T-helper 2 cell treated with Interferon-gamma antibody and Interleukin-4, amounts not matched to agents 5 μg/mL and 100 μg/mL, for 36 hours (primary cell): ENCODE data around the gene SLC25A47.

Experiments used
- DNase-seq: peaks from one replicate; pipeline ENCODE4 v3.0.0; 2021; ENCODE audit warnings: low spot score
- H3K27ac Mint-ChIP-seq: one replicate; pipeline ENCODE4 v1.8.0; 2021; ENCODE audit warnings: mild to moderate bottlenecking, mixed read lengths
- H3K27me3 Mint-ChIP-seq: one replicate; pipeline ENCODE4 v1.8.0; 2021; ENCODE audit warnings: low read depth, mixed read lengths
- H3K36me3 Mint-ChIP-seq: one replicate; pipeline ENCODE4 v1.8.0; 2021; ENCODE audit warnings: low read depth, mixed read lengths
- H3K4me1 Mint-ChIP-seq: one replicate; pipeline ENCODE4 v1.8.0; 2021; ENCODE audit warnings: low read depth, mixed read lengths
- H3K4me3 Mint-ChIP-seq: one replicate; pipeline ENCODE4 v1.8.0; 2022; ENCODE audit warnings: mild to moderate bottlenecking, moderate library complexity, mixed read lengths
- H3K9me3 Mint-ChIP-seq: one replicate; pipeline ENCODE4 v1.8.0; 2021; ENCODE audit warnings: mixed read lengths

Gene SLC25A47

DNA sequence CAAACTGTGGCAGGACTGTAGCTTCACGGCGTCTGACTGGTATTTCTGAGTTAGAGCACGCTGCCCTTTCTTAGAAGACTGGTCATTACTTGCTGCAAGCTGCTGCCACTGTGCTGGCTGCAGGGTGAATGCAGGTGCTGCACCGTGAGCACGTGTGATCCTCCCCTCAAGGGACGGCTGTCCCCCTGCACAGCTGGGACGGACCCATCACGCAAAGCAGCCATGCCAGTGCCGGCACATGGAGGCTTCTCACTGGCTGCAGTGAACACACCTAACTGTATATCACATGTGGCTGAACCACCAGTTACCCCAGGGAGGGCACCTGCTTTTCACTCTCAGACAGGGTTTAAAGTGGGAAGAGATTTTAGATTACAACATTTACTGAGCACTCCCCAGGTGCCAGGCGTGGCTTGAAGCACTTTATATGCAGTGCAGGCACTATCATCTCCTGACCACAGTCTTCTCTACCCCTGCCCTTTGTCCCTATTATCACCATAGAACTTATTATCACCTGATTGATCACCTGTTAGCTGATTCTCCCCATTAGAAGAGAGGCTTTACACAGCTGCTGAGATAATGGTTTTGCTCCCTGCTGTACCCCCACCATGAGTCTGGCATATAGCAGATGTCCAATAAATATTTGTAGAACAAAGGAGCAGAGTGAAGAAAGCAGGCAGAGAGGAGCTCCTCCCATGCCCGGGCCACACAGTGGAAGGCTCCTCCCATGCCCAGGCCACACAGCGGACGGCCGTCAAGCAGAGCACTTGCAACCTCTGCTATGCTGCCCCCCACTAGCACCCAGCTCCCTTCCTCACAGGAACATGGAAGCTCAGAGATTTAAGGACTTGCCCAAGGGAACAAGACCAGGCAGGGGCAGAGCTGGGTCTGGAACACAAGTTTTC is 25.9 kb downstream of the SLC25A47 start:
- Mint-ChIP-seq H3K4me1 (no peaks in the 10 kb centered on the region), H3K27ac (no peak overlapping the region), H3K27me3 (no peaks in the 10 kb centered on the region), H3K36me3 (peaks cover 53% of the 10 kb centered on the region), H3K9me3 (no peaks in the 10 kb centered on the region), H3K4me3 (no peak overlapping the region)
- no peak for DNase-seq

DNA sequence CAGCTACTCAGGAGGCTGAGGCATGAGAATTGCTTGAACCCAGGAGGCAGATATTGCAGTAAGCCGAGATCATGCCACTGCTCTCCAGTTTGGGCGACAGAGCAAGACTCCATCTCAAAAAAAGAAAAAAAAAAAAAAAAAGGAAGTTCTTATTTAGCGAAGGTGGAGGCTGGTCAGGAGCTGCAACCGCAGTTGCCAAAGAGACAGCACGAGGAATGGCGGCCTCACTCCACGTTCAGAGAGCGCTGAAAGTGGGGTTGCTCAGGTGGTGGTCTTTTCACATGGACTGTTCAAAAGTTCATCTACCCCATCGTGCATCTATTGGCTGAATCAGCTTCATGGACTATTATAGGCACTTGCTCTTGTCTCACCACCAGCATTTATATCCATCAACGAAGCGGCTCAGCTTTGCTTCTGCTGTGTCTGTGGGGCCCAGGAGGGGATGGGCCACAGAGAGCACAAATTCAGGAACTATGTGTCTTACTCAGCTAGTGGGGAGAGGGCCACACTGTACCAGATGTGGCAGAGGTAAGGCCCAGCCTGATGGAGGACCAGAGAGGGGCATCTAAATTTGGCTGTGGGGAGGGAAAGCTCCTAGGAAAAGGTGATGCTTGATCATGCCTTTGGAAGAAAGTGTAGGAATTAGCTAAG is 27.3 kb downstream of the SLC25A47 start:
- H3K4me1 Mint-ChIP-seq = peaks cover 3% of the 10 kb centered on the region
- no peak for DNase-seq
- H3K27ac Mint-ChIP-seq = peak overlapping the region; percentile 29
- peaks cover 64% of the 10 kb centered on the region for H3K36me3 Mint-ChIP-seq
- no peaks in the 10 kb centered on the region for H3K9me3 Mint-ChIP-seq
- no peaks in the 10 kb centered on the region for H3K27me3 Mint-ChIP-seq
- no peak overlapping the region for H3K4me3 Mint-ChIP-seq

DNA sequence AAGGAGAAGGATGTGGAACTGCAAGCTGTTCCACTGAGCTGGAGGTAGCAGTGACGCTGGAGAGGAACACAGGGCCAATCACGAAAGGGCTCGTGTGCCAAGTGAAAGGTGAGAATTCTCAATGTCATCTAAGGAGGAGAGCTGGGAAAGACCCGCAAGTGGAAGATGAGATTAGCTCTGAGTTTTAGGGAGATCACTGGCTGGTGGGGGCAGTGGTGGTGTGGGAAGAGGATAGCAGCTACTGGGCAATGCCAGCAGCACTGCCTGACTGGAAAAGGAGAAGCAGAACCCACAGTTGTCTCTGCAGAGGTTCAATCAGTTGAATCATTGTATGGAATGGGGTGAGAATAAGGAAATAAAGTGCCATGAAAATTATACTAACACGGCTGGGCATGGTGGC is 27.8 kb downstream of the SLC25A47 start:
- H3K4me1 Mint-ChIP-seq = peaks cover 3% of the 10 kb centered on the region
- no peaks in the 10 kb centered on the region for H3K27me3 Mint-ChIP-seq
- no peak for DNase-seq
- no peak overlapping the region for H3K27ac Mint-ChIP-seq
- no peak overlapping the region for H3K4me3 Mint-ChIP-seq
- peaks cover 66% of the 10 kb centered on the region for H3K36me3 Mint-ChIP-seq
- no peaks in the 10 kb centered on the region for H3K9me3 Mint-ChIP-seq

DNA sequence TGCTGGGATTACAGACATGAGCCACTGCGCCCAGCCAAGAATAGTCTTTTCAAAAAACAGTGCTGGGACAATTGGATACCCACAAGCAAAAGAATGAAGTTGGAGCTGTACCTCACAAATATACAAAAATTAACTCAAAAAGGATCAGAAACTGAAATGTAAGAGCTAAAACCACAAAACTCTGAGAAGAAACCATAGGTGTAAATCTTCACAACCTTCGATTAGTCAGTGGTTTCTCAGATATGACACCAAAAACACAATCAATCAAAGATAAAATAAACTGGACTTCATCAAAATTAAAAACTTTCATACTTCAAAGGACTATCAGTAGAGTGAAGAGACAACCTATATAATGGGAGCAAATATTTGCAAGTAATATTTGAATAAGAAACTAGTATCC is 35.3 kb downstream of the SLC25A47 start:
- no peaks in the 10 kb centered on the region for H3K9me3 Mint-ChIP-seq

DNA sequence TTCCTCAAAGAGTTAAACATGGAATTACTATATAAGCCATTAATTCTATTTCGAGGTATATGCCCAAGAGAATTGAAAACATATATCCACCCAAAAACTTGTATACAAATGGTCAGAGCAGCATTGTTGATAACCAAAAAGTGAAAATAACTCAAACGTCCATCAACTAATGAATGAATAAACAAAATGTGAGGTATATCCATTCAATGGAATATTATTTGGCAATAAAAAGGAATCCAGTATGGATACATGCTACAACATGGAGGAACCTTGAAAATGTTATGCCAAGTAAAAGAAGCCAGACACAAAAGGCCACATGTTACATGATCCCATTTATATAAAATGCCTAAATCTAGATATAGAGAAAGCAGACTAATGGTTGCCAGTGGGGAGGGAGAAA is 36.0 kb downstream of the SLC25A47 start:
- H3K4me1 Mint-ChIP-seq = peaks cover 17% of the 10 kb centered on the region
- H3K4me3 Mint-ChIP-seq = no peak overlapping the region
- no peak for DNase-seq
- no peak overlapping the region for H3K27ac Mint-ChIP-seq
- H3K27me3 Mint-ChIP-seq = no peaks in the 10 kb centered on the region
- peaks cover 80% of the 10 kb centered on the region for H3K36me3 Mint-ChIP-seq
- H3K9me3 Mint-ChIP-seq = no peaks in the 10 kb centered on the region

More for the DNA sequence above, 35.3 kb downstream of the SLC25A47 start:
- no peak for DNase-seq
- peaks cover 17% of the 10 kb centered on the region for H3K4me1 Mint-ChIP-seq
- peak overlapping the region; percentile 53 for H3K4me3 Mint-ChIP-seq
- peak overlapping the region; percentile 29 for H3K27ac Mint-ChIP-seq
- H3K27me3 Mint-ChIP-seq = no peaks in the 10 kb centered on the region
- peaks cover 83% of the 10 kb centered on the region for H3K36me3 Mint-ChIP-seq

DNA sequence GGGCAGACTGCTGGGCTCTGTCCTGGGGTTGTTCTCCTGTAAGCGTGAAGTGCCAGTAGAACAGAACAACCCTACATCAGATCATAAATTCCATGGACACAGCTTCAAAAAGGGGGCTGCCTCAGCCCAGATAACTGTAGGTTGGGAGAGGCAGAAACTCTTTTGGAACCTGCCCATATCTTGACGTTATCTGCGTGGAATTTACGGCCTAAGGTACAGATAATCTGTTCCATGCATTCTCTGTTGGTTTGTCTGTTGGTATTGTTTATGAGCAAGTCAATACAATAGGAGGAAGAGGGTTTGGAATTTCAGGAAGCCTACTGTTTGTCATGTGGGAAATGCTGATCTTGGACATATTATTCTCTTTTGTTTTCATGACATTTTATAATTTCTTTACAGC is 36.7 kb downstream of the SLC25A47 start:
- H3K36me3 Mint-ChIP-seq = peaks cover 75% of the 10 kb centered on the region
- no peak overlapping the region for H3K27ac Mint-ChIP-seq
- H3K9me3 Mint-ChIP-seq = no peaks in the 10 kb centered on the region
- DNase-seq = no peak
- H3K27me3 Mint-ChIP-seq = no peaks in the 10 kb centered on the region
- H3K4me1 Mint-ChIP-seq = peaks cover 14% of the 10 kb centered on the region
- H3K4me3 Mint-ChIP-seq = no peak overlapping the region

DNA sequence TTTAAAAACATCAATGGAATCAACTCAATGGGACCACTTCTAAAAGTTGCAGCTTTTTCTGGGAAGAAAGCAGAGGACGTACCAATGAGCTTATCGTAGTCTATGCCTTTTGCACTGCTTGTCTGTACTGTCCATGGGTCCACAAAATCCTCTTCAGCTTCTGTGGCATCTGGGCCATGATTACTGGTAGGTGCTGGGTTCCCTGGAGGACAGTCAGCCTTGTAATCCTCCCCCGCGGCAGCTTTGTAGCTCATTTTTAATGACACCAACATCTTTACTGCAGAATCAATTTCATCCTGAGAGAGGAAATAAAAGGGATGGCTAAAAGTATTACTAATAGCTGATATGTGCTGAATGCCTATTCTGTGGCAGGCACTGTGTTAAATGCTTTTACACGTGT is 38.5 kb downstream of the SLC25A47 start:
- peaks cover 20% of the 10 kb centered on the region for H3K4me1 Mint-ChIP-seq
- no peak overlapping the region for H3K4me3 Mint-ChIP-seq
- H3K9me3 Mint-ChIP-seq = no peaks in the 10 kb centered on the region
- DNase-seq = no peak
- H3K36me3 Mint-ChIP-seq = peaks cover 77% of the 10 kb centered on the region
- H3K27ac Mint-ChIP-seq = no peak overlapping the region
- no peaks in the 10 kb centered on the region for H3K27me3 Mint-ChIP-seq

DNA sequence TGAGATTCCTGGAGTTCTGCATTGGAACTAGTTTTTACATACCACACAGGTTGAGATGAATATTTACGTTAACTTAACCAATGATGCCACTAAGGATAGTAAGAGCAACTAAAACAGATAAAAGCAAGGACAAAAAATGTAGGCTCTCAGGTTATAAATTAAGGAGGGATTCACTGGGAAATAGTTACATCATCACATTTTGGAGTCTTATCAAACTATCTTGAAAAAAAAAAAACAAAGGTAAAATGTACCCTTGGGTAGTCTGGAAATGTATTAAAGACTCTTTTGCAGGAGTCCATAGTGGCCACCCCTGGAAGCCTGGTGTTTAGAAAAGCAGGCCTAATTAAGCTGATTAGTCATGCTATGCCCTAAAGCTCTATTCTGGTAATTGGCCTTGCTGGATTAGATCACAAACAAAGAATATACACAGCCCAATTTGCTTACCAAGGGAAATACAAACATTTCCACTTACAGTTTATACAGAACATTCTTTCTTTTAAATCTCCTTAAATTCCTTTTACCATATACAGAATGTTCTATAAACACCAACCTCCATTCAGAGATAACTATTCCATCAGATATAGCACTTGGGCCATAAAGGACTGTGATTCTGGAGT is 39.3 kb downstream of the SLC25A47 start:
- Mint-ChIP-seq H3K27ac (peak overlapping the region; percentile 23), H3K36me3 (peaks cover 77% of the 10 kb centered on the region), H3K9me3 (no peaks in the 10 kb centered on the region), H3K4me3 (no peak overlapping the region), H3K27me3 (no peaks in the 10 kb centered on the region), H3K4me1 (peaks cover 23% of the 10 kb centered on the region)
- no peak for DNase-seq

DNA sequence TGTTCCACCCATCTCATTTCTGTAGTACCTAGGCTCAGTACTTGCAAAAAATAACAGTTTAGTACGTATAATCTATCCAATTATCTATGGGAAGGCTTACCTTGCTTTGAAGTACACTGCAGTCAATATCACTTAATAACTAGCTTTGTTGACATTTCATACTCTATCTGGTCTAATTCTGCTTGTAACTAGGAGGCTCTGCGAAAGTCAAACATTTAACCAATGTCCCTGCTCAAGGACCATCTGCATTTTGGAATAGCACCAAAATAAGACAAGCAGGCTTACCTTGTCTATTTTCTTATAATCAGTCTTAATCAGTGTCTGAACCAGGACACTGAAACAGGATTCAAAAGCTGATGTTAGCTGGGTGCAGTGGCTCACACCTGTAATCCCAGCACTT is 39.9 kb downstream of the SLC25A47 start:
- no peak overlapping the region for H3K4me3 Mint-ChIP-seq
- H3K9me3 Mint-ChIP-seq = no peaks in the 10 kb centered on the region
- H3K36me3 Mint-ChIP-seq = peaks cover 74% of the 10 kb centered on the region
- no peaks in the 10 kb centered on the region for H3K27me3 Mint-ChIP-seq
- H3K4me1 Mint-ChIP-seq = peaks cover 28% of the 10 kb centered on the region
- no peak overlapping the region for H3K27ac Mint-ChIP-seq
- no peak for DNase-seq

DNA sequence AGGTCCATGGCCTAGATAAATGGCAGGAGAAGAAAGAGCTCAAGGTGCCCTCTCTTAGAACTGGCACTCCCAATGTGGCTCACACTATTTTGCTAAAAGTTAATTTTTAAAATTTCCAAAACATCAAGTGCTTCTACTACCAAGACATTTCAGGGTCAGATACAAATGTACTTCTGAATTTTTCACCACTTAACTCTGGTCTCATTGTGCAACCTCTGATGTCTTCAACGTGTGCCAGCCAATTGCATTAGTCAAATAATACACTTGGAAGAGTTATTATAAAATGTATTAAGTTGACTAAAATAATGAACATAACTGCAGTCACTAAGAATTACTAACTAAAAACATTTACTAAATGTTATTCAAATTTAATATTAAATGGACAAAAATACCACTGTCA is 41.3 kb downstream of the SLC25A47 start:
- H3K27me3 Mint-ChIP-seq = no peaks in the 10 kb centered on the region
- peaks cover 27% of the 10 kb centered on the region for H3K4me1 Mint-ChIP-seq
- no peaks in the 10 kb centered on the region for H3K9me3 Mint-ChIP-seq
- H3K4me3 Mint-ChIP-seq = no peak overlapping the region
- no peak for DNase-seq
- no peak overlapping the region for H3K27ac Mint-ChIP-seq
- peaks cover 71% of the 10 kb centered on the region for H3K36me3 Mint-ChIP-seq

DNA sequence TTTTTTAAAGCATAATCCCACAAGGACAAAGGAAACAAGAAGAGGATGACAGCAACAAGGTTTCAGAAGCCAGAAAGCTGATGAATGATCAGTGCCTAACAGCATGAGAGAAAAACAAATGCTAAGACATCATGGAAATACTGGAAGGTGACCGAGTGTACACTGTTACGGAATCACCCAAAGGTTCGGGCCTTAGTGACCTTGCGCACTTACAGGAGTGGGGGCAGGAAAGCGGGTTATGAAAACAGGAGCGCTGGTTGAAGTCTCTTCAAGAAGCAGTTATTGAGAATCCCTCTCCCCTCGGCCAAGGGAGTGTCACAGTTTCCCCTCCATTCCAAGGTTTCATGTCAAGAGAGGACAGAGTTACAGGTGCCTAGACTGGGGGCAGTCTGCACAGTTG is 42.6 kb downstream of the SLC25A47 start:
- peaks cover 28% of the 10 kb centered on the region for H3K4me1 Mint-ChIP-seq
- H3K4me3 Mint-ChIP-seq = no peak overlapping the region
- H3K27ac Mint-ChIP-seq = no peak overlapping the region

DNA sequence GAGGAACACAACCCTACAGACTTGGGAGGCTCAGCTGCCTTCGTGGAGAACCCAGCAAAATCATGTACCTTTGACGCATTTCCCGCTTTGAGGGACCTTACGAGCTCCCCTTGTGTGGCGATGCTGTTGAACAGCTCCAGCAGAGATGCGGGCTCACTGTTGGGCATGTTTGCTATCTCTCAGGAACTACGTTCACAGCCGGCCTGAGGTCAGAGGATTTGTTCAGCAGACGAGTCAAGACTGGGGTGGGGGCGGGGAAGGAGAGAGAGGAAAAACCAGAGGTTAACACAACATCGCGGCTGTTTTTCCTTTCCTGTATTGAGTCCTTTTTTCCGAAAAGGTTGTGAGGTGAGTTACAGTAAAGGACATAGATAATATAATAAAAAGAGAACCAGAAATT is 45.9 kb downstream of the SLC25A47 start:
- Mint-ChIP-seq H3K27ac (no peak overlapping the region), H3K4me3 (no peak overlapping the region), H3K27me3 (no peaks in the 10 kb centered on the region), H3K4me1 (peaks cover 47% of the 10 kb centered on the region), H3K36me3 (peaks cover 70% of the 10 kb centered on the region), H3K9me3 (no peaks in the 10 kb centered on the region)
- no peak for DNase-seq

More for the DNA sequence above, 42.6 kb downstream of the SLC25A47 start:
- Mint-ChIP-seq H3K27me3 (no peaks in the 10 kb centered on the region), H3K9me3 (no peaks in the 10 kb centered on the region), H3K36me3 (peaks cover 69% of the 10 kb centered on the region)
- DNase-seq = no peak

DNA sequence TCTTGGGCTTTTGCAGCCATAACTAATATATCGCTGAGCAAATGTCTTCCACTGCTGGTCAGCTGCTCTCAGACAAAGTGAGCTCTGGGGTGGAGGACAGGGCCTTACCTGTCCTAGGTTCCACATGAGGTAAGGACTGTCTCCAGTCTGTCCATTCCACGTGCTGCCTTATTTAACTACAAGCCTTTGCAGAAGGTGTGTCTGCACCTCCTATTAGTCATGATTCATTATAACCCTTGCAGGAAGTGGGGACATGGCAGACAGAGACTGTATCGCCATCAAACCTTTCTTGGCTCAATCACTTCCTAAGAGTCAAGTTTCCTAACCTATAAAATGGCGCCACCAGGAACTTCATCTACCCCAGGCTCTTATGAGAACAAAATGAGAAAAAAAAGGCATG is 46.9 kb downstream of the SLC25A47 start:
- no peaks in the 10 kb centered on the region for H3K9me3 Mint-ChIP-seq
- H3K36me3 Mint-ChIP-seq = peaks cover 75% of the 10 kb centered on the region
- H3K4me3 Mint-ChIP-seq = no peak overlapping the region
- no peaks in the 10 kb centered on the region for H3K27me3 Mint-ChIP-seq
- H3K27ac Mint-ChIP-seq = no peak overlapping the region
- no peak for DNase-seq
- H3K4me1 Mint-ChIP-seq = peaks cover 56% of the 10 kb centered on the region

DNA sequence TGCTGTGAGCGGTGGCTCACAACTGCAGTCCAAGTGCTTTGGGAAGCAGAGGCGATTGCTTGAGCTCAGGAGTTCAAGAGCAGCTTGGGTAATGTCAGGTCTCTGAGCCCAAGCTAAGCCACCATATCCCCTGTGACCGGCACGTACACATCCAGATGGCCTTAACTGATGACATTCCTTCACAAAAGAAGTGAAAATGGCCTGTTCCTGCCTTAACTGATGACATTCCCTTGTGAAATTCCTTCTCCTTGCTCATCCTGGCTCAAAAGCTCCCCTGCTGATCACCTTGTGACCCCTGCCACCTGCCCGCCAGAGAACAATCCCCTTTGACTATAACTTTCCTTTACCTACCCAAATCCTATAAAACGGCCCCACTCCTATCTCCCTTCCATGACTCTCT is 48.6 kb downstream of the SLC25A47 start:
- Mint-ChIP-seq H3K4me1 (peaks cover 57% of the 10 kb centered on the region), H3K27ac (peak overlapping the region; percentile 56), H3K36me3 (peaks cover 61% of the 10 kb centered on the region), H3K4me3 (peak overlapping the region; percentile 66), H3K27me3 (no peaks in the 10 kb centered on the region), H3K9me3 (no peaks in the 10 kb centered on the region)
- no peak for DNase-seq
